ENCODE results near the gene ACTR5. TPM values are rescaled to one million over a fixed set of nuclear protein-coding genes. Genes with fewer than 3 reads are reported as not detected.
A peak's percentile ranks its signal among the peaks of the same experiment; 100 is the strongest.
"Not testable (repeated sequence)": the region's sequence is repeated elsewhere in the genome, so short reads cannot be mapped to it uniquely, and the experiment has no call there.

ACTR5 gene
- total RNA-seq, 1 experiment from 2014 or later = 9.8 TPM

DNA sequence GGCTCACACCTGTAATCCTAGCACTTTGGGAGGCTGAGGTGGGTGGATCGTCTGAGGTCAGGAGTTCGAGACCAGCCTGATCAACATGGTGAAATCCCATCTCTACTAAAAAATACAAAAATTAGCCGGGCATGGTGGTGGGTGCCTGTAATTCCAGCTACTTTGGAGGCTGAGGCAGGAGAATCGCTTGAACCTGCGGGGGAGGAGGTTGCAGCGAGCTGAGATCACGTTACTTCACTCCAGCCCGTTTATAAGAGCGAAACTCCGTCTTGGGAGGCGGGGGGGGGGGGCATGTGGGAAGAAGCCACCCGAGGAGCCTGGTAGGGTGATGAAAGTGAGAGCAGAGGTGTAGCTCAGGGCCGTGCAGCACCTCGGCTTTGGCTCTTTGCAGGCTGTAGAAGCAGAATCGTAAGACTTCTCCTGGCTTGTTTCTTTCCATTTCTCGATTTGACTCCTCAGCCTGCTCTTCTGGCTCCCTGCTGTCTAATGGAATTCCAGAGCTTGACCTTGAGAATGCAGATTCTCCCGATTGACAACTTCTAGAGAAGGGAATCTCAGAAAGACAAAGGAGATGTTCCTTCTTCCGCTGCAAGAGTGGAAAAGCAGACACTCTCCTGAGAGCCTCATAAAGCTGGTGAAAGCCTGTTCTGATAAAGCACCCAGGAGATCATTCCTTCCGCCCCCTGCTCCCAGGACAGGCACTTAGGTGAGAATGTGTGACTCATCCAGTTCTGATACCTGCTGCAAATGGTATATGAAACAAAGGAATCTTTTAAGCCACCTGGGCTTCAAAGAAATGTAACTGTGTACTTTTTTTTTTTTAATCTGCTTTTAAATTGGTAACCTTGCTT, 31.2 kb downstream of the ACTR5 start:
- Histone ChIP-seq H3K4me3 (no peak overlapping the region), H3K9me3 (no peaks in the 10 kb centered on the region), H3K27me3 (no peaks in the 10 kb centered on the region), H3K36me3 (peaks cover under 1% of the 10 kb centered on the region)
- DNase-seq = no peak

DNA sequence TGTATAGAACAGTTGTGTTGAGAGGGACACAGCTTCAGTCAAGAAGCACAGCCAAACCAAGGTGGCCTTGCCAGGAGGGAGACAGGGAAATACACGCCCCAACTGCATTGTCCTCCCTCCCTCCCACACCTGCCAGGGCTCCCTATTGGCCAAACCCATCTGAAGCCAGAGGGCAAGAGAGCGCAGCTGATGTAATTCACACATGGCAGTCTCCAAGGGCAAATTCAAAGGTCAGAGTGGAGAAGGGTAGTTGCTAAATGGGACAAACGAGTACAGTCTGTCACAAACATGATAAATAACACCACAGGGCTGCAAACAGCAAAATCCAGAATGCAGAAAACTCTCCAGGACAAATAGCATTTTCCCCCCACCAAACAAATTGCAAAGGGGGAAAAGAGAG, 34.0 kb downstream of the ACTR5 start:
- no peaks in the 10 kb centered on the region for H3K9me3 ChIP-seq

DNA sequence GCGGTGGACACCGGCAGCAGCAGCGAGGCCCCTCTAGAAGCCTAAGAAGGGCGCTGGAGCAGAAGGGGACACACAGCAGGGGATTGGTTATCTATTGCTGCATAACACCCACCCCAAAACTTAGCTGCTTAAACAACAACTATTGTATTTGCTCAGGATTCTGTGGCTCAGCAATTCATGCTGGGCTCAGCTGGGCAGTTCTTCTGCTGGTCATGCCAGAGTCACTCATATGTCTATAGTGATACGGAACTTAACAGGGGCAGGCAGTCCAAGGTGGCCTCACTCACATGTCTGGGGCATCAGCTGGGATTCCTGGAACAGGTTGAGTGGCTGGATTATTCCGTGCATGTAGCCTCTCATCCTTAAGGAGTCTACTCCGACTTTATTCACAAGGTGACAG, 39.6 kb downstream of the ACTR5 start:
- DNase-seq = no peak
- H3K36me3 ChIP-seq = no peaks in the 10 kb centered on the region
- no peaks in the 10 kb centered on the region for H3K9me3 ChIP-seq
- no peaks in the 10 kb centered on the region for H3K27me3 ChIP-seq
- no peak overlapping the region for H3K4me3 ChIP-seq

More for the DNA sequence above, 34.0 kb downstream of the ACTR5 start:
- no peak overlapping the region for H3K4me3 ChIP-seq
- no peaks in the 10 kb centered on the region for H3K36me3 ChIP-seq
- H3K27me3 ChIP-seq = no peaks in the 10 kb centered on the region
- no peak for DNase-seq

DNA sequence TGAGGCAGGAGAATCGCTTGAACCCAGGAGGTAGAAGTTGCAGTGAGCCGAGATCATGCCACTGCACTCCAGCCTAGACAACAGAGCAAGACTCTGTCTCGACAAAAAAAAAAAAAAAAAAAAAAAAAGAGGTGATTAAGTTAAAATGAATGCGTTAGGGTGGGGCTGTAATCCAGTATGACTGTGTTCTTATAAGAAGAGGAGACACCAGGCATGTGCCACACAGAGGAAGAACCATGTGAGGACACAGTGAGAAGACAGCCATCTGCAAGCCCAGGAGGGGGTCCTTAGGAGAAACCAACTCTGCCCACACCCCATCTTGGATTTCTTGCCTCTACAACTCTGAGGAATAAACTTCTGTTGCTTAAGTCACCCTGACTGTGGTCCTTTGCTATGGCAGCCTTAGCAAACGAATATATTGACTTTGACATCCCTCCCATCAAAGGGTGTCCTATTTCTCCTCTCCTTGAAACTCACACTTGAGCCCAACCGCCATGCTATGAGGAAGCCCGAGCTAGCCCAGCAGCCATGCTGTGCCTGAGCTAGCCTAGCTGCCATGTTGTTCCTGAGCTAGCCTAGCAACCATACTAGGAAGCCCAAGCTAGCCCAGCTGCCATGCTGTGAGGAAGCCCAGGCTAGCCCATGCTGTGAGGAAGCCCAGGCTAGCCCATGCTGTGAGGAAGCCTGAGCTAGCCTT, 41.4 kb downstream of the ACTR5 start:
- no peak overlapping the region for H3K4me3 ChIP-seq
- H3K36me3 ChIP-seq = no peaks in the 10 kb centered on the region
- no peaks in the 10 kb centered on the region for H3K9me3 ChIP-seq
- DNase-seq = peak; percentile 33
- no peaks in the 10 kb centered on the region for H3K27me3 ChIP-seq

DNA sequence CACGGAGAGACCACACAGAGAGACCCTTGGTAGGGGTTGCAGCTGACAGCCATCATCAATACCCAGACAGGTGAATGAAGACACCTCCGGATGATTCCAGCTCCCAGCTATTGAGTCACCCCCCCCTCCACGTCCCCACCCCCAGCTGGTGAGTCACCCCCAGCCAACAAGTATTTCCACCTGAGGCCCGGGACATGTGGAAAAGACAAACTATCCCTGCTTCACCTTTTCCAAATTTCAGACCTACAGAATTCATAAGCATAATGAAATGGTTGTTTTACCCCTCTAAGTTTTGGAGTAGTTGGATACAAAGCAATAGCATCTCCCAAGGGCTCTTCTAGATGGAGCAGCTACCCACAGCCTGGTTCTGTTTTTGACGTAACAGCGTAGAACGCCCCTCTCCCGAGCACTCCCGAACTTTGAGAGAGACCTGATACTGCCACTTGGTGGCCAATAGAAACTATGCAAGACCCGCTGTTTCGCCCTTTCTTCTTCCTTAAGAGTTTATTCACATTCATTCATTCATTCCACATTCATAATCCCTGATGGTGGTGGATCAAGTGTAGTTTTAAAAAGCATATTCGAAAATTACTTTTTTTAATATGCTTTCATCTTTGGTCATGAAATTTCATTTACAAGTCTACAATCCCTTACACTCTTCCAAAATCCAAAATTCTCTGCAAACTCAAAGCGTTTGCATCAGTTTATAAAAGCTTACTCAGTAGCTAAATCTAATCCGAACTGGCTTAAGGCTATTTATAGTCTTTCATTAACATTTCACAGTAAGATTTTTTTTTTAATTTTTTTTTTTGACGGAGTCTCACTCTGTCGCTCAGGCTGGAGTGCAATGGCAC, 42.2 kb downstream of the ACTR5 start:
- Histone ChIP-seq H3K27me3 (no peaks in the 10 kb centered on the region), H3K9me3 (no peaks in the 10 kb centered on the region), H3K4me3 (no peak overlapping the region), H3K36me3 (no peaks in the 10 kb centered on the region)
- peak; percentile 38 for DNase-seq

DNA sequence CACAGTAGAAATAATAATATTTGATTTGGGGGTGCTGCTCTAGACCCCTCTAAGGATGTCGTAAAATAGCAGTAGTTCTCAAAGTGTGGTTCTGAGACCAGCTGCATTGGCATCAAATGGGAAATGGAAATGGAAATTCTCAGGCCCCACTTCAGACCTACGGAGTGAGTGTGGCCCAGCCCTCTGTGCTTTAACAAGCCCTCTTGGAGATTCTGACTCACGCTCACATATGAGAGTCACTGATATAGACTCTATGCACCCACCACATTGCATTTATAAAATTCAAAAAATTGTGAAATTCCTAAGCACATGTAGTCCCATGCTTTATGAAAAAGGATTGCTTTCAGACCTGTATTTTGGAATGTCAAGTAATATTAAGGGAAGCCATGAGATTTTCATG, 43.0 kb downstream of the ACTR5 start:
- H3K27me3 ChIP-seq = no peaks in the 10 kb centered on the region
- no peak overlapping the region for H3K4me3 ChIP-seq
- no peaks in the 10 kb centered on the region for H3K36me3 ChIP-seq
- H3K9me3 ChIP-seq = no peaks in the 10 kb centered on the region
- DNase-seq = no peak

DNA sequence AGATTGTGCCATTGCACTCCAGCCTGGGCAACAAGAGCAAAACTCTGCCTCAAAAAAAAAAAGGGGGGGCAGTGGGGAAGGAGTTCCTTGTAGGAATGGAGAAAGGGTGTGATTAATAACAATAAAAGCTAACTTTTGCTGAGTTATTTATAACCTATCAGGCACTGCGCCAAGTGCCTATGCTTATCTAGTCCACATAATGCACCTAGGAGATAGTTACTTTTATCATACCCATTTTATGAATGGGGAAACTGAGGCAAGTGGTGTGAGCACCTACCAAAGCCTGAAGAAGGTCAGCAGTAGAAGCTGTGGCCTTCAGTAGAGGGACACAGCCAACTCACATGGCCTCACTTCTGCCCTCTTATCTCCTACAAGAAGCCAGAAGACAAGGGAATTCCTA, 43.7 kb downstream of the ACTR5 start:
- Histone ChIP-seq H3K36me3 (no peaks in the 10 kb centered on the region), H3K9me3 (no peaks in the 10 kb centered on the region), H3K27me3 (no peaks in the 10 kb centered on the region; the same call in 1 of the 2 replicates), H3K4me3 (no peak overlapping the region)
- no peak for DNase-seq

DNA sequence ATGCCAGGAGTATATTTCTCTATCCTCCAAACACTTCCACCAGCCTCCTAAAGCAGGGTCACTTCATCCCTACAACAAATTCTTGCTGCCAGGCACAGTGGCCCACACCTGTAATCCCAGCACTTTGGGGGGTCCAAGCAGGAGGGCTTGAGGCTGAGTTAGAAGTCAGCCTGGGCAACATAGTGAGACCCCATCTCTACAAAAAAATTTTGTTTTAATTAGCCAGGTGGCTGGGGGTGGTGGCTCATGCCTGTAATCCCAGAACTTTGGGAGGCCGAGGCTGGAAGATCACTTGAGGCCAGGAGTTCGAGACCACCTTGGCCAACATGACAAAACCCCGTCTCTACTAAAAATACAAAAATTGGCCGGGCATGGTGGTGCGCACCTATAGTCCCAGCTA, 45.8 kb downstream of the ACTR5 start:
- not testable (repeated sequence) for H3K9me3 ChIP-seq, DNase-seq, H3K36me3 ChIP-seq, H3K4me3 ChIP-seq, H3K27me3 ChIP-seq

DNA sequence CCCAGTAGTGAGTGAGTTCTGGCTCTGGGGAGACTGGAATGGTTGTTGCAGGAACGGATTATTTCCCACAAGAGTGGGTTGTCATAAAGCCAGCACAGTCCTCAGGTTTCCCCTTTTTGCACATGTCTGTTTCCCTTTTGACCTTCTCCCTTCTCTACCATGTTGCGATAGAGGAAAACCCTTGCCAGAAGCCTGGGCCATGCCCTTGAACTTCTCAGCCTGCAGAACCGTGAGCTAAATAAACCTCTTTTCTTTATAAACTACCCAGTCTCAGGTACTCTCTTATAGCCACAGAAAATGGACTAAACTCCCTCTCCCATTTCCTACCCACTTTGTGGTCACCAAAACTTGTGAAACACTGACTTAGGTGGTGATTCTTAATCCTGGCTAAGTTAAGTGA, 50.0 kb downstream of the ACTR5 start:
- H3K27me3 ChIP-seq = no peaks in the 10 kb centered on the region; the same call in 1 of the 2 replicates
- H3K36me3 ChIP-seq = no peaks in the 10 kb centered on the region
- no peaks in the 10 kb centered on the region for H3K9me3 ChIP-seq
- DNase-seq = no peak
- H3K4me3 ChIP-seq = no peak overlapping the region

DNA sequence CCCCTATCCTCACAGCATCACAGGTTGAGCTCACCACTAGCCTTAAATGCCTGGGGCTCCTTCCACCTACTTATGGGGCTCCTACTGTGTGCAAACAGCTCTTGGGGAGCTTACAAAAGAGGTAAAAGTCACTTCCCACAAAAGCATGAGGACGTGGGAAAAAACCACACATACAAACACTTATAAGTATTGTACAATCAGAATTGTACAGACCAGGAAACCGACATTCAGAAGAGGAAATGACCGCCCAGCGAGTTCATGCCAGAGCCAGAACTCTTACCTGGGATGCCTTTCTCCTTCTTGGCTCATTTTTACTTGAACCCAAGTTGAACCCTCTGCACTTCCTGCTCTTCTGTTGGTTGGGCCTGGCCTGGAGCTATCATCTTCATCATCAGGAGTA, 50.9 kb downstream of the ACTR5 start:
- Histone ChIP-seq H3K4me3 (no peak overlapping the region), H3K27me3 (no peaks in the 10 kb centered on the region; the same call in 1 of the 2 replicates), H3K9me3 (no peaks in the 10 kb centered on the region), H3K36me3 (no peaks in the 10 kb centered on the region)
- no peak for DNase-seq

DNA sequence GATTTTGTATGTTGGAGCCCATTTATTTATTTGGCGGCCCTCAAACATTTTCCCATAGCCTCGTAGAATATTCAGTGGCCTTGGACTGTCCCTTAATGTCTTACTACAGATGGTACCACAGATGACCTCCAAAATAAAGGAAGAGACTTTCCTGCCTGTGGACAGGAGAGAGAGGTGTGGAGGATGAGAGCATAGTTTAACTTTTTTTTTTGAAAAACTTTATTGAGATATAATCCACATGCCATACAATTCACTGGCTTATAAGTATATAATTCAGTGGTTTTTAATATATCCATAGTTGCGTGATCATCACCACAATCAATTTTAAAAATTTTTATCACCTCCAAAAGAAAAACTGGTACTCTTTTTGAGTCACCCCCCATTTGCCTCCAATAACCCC, 52.6 kb downstream of the ACTR5 start:
- DNase-seq = no peak
- H3K36me3 ChIP-seq = no peaks in the 10 kb centered on the region
- H3K27me3 ChIP-seq = peaks cover 3% of the 10 kb centered on the region; the same call in 1 of the 2 replicates
- H3K4me3 ChIP-seq = no peak overlapping the region
- H3K9me3 ChIP-seq = no peaks in the 10 kb centered on the region

DNA sequence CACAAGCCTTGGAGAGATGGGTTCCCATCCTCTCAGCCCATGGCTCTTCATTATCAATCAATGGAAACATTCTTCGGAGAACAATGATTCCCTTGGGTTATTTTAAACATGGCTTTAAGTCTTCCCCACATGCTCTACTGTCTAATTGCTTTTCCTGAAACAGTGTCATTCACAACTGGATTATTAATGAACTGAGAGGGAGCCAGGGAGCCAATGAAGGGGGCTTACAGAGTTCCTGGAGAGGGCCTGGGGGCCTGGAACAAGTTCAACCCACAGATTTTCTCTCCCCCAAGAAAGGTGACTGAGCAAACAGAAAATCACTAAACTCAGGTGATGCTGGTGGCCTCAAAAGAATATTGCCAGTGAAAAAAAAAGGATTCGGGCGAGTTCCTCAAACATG, 56.0 kb downstream of the ACTR5 start:
- no peak for DNase-seq
- Histone ChIP-seq H3K27me3 (peaks cover 16% of the 10 kb centered on the region), H3K9me3 (no peaks in the 10 kb centered on the region), H3K36me3 (no peaks in the 10 kb centered on the region), H3K4me3 (no peak overlapping the region)

DNA sequence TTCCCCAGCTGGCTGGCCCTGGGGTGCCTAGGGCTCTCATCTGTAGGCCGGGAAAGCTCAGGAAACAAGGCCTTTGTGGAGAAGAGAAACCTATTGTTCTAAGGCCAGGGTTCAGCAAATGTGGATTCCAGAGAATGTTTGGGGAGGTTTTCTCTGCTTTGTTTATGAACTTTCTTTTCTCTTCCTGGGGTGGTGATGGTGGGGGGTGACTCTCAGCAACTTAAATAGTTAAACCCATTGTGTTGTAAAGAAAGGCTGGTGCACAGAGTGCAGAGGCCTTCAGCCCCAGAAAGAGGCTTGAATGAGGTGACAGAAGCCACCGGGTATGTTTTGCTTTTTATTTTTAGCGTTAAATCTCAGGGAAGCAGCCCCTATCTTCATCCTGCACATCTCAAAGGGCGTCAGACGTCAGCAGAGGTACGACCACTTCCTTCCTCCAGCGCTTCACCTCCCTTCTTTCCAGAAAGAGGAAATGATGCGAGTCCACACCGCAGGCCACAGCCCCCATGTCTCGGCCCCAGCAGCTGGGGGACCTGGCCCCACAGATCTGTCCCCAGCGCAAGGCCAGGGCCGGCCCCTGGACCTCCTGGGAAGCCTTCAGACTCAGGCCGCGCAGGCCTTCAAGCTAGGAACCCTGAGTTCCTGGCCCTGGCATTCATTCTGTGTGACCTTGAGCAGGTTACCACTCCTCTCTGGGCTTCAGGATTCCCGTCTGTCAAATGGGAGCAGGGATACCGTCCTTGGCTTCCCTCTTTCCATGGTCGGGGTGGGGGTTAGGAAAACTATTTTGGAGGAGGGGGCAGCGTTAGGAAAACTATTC, 56.6 kb downstream of the ACTR5 start:
- peaks cover 19% of the 10 kb centered on the region for H3K27me3 ChIP-seq
- H3K4me3 ChIP-seq = no peak overlapping the region

DNA sequence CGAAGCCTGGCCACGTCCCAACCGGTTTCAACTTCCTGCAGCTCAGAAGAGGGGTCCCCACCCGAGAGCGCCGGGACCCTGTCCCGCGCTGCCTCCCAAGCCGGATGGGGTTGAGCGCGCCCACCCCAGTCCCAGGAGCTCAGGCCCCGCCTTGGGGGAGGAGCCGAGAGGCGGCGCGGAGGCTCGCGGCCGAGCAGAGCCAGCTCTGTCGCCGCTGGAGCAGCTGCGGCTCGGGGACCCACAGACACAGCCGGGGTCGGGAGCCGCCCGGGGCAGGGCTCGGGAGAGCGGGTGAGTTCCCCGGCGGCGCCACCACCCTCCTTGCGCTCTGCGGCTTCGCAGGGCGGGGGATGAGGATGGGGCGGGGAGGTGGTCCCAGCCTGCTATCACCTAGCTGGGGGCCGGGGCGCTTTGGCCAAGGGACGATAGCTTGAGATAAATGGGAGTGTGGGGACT, 57.3 kb downstream of the ACTR5 start, which contains the start of gene PPP1R16B:
Gene PPP1R16B (plus strand): TSS at position 196 of the 456 bp plus-strand sequence. CDS start 30,229 bp downstream, outside the sequence.
- no peaks in the 10 kb centered on the region for H3K9me3 ChIP-seq
- no peaks in the 10 kb centered on the region for H3K36me3 ChIP-seq
- DNase-seq = no peak
- H3K4me3 ChIP-seq = peak within 1 kb of the TSS; percentile 40
- H3K27me3 ChIP-seq = peaks cover 19% of the 10 kb centered on the region

More for the DNA sequence above, 56.6 kb downstream of the ACTR5 start:
- no peaks in the 10 kb centered on the region for H3K9me3 ChIP-seq
- no peaks in the 10 kb centered on the region for H3K36me3 ChIP-seq
- DNase-seq = no peak

DNA sequence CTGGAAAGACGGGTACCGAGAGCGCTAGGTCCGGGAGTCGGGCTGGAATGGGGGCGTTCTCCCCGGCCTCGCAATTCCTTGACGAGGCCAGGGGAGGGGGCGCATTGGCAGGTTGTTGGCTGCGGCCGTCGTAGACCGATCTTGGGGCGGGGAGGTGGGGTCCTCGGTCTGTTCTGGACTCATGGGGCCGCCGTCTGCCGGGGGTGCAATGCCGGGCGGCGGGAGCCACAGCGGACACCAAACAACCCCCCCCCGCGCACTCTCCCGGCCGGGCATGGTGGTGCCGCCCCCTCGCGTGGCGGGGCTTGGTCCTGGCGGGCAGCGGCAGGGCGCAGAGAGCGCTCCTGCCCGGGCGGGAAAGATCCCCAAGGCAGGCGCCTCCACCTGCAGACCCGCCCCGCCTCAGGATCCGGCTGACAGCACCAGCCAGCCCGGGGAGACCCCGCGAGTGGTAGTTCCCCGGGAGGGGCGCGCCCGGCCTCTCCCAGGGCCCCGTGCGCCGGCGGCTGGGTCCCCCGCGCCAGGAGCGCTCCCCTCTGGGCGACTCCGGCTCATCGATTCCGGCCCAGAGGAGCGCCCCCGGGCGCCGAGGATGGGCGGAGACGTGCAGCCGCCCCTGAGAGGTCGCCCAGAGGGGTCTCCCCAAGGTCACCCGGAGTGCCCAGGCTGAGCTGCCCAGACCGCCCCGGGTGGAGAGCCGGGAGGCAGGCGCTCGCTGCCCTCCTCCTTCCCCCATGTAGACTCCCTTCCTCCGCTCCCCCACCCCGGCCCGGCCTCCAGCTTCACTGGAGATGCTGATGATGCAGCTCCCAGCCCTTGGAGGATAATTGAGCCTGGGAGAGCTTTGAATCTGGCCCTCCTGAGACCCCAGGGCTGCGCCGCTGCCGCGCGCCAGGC, 57.9 kb downstream of the ACTR5 start:
- H3K4me3 ChIP-seq = peak overlapping the region; percentile 40
- no peaks in the 10 kb centered on the region for H3K9me3 ChIP-seq
- DNase-seq = peak; percentile 26
- peaks cover 22% of the 10 kb centered on the region for H3K27me3 ChIP-seq
- H3K36me3 ChIP-seq = no peaks in the 10 kb centered on the region

Measured in MG63 (cell line).